Putamen (tissue), 1 donor: ENCODE results near the gene FCER1G.
"Not testable (repeated sequence)": the region's sequence is repeated elsewhere in the genome, so short reads cannot be mapped to it uniquely, and the experiment has no call there.

Source experiments
- DNase-seq: peaks from one replicate; pipeline ENCODE4 v3.0.0-alpha.2; 2016; ENCODE audit warnings: low spot score

The FCER1G gene

DNA sequence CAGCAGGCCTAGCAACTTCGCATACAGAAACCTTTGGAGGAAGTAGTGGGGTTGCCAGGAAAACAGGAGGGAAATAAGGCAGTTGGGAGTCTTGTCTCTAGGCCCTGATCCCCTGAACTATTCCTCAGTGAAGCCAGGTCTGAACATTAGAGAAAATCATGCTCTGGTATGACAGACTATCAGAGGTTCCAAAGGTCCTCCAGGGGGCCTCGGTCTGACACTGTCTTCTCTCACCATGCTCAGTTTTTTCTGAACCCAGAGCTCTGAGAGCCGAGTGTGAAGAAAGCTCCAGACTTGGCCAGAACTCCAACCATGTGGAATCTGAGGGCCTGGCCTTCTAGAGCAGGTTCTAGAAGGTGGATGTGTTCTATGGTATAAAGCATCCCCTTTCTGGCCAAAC lies 14.8 kb downstream of the FCER1G start:
- no peak for DNase-seq

DNA sequence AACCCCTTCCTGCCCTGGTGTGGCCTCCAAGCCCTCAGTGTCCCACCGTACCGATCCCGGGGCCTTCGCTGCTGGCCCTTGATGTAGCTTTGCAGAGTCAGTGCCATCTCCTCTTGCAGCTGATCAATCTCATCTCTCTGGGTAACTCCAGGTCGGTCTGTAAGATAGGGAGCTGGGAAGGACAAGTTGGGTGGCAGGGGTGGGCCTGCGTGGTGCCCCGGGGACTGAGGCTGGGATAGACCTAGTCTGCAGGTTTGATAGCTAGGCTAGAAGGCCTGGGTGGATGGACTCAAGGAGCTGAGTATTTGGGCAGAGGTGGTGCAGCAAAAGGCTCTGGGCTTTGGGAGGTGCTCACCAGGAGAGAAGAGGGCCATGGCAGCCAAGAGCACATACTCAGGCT lies 15.7 kb downstream of the FCER1G start:
- DNase-seq: no peak

DNA sequence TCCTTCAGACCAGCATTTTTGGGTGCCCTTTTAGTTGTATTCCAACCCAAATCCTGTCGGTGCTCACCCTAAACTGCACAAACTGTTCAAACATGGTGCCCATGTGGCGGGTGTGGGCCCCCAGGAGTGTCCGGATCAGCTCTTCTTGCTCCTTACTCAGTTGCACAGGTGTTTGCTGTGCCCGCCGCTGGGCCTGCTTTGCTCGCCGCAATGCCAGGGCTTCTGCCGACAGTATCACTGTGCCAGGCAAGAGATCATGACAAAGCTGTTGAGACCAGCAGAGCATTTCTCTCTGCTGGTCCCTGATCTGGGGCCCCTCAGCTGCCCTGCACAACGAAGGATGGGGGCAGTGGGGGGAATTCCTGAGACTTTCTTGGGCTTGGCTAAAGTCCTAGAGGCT lies 18.0 kb downstream of the FCER1G start:
- DNase-seq: no peak

DNA sequence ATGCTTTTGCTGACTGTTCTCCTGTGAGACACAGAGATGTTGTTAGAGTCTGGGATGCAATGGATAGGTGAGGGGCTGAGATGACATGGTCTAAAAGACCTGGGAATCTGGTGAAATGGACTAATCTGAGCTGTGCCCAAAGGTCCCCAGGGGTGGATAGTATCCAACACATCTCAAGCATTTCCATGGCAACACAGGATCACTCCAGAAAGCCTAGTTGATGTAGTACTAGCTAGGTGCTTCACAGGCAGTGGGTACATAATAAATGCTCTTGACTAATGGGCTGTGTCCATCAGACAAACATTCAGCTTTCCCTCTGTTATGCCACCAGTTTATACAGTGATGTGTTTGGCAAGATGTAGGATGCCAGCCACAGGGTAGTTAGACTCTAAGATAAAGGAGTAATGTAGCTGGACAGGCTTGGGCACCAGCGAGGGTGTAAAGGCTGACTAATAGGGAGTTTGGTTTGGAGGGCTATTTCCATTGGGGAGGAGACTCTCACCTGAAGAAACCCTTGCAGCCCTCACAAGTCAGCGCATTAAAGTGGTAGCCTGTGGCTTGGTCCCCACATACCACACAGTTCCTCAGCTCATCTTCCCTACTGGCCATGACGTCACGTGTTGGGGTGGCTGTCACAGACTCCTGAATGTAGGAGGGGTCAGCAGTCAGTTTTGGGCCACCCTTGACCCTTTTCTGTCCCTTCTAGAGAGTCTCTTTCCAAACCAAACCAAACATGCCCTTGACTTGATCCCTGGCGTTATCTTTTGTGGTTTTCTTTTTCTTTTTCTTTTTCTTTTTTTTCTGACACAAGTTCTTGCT lies 21.1 kb downstream of the FCER1G start:
- DNase-seq: no peak

DNA sequence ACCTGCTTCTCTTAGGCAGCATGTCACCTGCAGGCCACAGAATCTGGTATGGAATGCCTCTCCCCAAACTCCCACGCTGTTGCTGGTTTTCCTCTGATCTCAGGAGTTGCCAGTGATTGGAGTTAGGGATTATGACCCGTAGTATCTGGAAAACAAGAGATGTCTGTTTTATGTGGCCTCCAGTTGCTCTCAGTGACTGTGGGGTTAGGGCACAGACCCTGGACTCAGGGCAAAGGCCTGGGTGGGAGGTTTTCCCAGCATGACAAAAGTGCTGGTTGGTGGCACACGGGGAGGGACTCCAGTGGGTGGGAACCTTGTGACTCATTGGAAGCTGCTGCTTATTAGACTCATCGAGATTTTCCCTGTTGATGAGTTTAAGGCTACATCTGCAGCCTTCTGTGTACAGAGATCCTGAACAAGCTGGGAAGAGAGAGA lies 23.0 kb downstream of the FCER1G start, which contains the start of gene NR1I3:
TSS of gene NR1I3 (minus strand) at position 165 of the 435 bp plus-strand sequence. CDS start 1,638 bp downstream, outside the sequence.
- DNase-seq: no peak

DNA sequence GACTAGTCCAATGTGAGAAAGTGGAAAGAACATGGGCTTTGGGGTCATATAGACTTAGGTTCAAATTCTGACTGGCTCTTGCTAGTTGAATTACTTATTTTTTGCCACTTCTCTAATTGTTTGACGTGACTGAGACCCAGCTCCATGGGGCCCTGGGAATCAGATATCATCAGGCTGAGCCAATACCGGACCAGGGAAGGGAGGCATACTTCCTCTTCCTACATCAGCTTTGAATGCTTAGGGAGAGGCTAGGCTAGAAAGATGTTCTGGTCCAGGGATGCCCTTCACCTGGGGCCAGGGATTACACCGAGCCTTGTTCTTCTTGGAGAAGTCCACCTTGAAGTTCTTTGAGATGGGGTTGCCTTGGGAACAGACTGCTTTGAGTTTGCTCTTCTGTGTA lies 26.6 kb downstream of the FCER1G start:
- no peak for DNase-seq

DNA sequence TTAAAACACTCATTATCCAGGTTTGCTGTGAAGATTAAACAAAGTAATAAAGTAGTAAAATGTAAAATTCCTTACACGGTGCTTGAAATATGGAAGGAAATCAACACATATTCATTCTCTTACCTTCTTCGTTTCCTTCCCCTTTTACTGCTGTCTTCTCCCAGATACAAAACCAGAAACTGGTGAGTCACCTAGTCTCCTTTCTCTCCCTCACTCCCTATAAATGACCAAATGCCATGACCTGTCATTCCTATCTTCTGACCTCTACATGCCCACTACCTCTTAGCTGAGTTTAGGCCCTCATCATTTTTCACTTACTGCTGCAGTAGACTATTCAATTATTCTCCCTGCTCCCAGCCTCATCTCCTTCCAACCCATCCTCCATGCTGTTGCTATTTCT lies 27.2 kb downstream of the FCER1G start:
- no peak for DNase-seq

DNA sequence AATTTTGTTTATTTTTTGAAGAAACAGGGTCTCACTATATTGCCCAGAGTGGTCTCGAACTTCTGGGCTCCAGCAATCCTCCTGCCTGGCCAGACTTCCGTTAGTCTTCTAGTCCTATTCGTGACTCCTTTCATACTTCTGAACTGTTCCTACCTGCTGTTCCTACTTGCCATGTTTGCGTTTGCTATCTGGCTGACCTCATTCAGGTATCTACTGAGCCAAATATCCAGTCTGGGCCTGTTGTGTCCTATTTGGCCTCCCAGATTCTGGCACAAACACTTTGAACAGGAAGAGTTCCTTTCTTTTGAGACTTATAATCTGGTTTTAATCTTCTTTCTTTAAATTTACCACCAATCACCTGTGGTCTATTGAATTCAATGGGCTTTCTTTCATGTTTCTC lies 29.8 kb downstream of the FCER1G start:
- no peak for DNase-seq

DNA sequence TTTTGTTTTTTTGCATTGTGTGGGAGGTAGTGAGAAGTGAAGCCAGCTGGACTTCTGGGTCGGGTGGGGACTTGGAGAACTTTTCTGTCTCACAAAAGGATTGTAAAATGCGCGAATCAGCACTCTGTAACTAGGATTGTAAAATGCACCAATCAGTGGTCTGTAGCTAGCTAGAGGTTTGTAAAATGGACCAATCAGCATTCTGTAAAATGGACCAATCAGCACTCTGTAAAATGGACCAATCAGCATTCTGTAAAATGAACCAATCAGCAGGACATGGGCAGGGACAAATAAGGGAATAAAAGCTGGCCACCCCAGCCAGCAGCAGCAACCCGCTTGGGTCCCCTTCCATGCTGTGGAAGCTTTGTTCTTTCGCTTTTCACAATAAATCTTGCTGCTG lies 35.0 kb downstream of the FCER1G start:
- not testable (repeated sequence) for DNase-seq

DNA sequence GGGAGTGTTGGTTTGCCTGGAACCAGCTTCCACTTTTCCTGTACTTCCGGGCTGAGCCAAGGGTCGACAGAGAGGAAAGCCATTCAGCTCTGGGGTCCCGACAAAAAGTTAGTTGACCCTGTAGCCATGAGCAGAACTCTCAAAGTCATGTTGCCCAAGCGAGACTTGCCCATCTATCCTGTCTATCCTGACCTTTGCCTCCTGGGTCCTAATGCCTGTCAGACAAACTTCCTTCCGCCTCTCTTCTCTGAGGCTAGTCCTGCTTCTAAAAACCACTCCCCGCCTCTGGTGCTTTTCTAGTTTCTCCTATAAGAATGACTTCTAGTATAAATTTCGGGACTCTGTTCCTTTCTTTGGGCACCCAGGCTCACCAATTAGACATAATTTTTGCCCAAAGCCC lies 35.7 kb downstream of the FCER1G start:
- DNase-seq: no peak

DNA sequence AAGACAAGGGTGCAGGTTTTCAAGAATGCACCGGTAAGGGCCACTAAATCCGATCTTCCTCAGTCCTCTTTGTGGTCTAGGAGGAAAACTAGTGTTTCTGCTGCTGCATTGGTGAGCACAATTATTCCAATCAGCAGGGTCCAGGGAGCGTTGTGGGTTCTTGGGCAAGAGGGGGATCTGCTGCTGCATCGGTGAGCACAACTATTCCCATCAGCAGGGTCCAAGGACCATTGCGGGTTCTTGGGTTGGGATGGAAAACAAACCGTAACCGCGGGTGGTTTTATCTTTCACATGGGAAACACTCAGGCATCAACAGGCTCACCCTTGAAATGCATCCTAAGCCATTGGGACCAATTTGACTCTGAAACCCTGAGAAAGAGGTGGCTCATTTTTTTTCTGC lies 36.5 kb downstream of the FCER1G start:
- no peak for DNase-seq

DNA sequence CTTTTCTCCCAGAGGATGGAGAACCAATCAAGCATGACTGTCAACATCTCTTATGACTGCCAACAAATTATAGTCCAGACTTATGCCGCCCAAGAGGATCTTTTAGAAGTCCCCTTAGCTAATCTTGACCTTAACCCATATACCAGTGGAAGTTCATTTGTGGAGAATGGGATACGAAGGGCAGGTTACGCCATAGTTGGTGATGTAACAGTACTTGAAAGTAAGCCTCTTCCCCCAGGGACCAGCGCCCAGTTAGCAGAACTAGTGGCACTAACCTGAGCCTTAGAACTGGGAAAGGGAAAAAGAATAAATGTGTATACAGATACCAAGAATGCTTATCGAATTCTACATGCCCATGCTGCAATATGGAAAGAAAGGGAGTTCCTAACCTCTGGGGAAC lies 40.2 kb downstream of the FCER1G start:
- DNase-seq: not testable (repeated sequence)

DNA sequence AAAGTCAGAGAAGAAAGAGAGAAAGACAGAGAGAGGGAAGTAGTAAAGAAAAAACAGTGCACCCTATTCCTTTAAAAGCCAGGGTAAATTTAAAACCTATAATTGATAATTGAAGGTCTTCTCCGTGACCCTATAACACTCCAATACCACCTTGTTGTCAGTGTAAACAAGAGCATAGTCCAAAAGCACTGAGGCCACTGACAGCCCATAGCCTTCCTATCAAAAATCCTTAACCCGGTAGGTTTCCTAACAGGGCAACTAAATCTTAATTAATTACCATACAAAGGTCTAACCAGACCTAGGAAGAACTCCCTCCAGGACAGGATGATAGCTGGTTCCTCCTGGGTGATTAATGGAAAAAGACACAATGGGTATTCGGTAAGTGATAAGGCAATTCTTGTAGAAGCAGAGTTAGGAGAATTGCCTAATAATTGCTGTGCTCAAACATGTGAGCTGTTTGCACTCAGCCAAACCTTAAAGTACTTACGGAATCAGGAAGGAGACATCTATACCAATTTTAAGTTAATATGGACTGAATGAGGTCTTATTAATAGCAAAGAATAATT lies 40.9 kb downstream of the FCER1G start:
- DNase-seq: not testable (repeated sequence)

DNA sequence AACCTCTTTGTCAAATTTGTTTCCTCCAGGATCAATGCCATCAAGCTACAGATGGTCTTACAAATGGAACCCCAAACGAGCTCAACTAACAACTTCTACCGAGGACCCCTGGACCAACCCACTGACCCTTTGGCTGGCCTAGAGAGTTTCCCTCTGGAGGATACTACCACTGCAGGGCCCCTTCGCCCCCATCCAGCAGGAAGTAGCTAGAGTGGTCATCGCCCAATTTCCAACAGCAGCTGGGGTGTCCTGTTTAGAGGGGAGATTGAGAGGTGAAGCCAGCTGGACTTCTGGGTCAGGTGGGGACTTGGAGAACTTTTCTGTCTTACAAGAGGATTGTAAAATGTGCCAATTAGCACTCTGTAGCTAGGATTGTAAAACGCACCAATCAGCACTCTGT lies 42.0 kb downstream of the FCER1G start:
- DNase-seq: not testable (repeated sequence)

DNA sequence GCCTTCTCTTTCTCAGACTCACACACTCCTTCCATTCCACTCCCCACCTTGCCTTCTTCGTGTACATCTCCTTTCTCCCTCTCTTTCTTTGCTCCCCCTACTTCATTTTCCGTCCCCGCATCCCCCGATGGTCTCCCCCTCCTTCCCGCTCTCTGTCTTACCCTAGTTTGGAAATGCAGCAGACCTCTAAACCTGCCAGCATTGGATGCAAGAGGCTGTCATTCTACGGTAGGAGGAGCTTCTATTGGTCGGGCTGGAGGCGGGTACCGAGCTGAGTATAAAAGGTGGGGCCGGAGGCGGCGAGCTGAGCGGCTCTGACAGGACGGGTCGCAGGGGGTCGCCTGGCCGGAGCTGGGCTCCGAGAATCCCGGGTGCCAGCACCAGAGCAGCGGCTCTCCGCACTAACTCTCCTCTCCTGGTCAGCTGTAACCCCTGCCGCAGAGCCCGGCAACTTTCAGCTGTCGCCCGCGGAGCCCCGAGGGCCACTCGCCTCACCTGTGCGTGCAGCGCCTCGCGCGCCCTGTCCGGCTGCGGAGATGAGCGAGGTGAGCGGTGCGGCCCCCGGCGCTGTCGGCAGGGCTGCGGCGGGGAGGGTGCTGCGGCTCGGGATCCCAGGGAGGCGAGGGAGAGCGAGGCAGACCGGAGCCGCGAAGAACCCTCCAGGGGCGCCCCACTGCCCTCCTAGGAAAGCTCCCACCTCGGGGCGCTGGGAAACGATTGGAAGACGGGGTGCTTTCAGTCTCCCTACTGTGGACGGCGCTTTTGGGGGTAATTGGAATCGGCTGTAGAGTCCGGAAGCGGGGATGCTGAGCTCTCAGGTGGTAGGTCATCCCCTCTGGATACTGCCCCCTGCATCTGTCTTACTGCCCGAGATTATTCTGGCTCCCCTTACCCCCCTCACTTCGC lies 43.6 kb downstream of the FCER1G start, which contains the start of gene PCP4L1:
TSS of gene PCP4L1 (plus strand) at position 307 of the 906 bp plus-strand sequence. CDS start at position 537, 230 bp downstream.
- DNase-seq: peak; percentile 85

DNA sequence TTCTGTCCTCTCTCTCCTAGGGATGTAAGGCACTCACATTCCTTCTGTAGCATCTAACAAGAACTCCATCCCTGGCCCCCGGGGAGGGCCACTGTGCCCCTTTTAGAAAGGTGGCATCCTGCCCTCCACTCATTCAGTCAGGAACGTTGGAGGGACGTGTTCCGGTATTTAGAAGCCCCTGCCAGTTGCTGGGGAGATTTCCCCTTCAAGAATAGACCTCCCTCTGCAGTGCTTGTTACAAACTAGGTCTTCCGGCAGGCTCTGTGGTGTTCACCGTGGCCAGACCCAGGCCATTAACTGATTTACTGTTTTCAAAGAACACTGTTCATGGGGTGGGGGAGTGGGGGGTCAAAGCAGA lies 44.2 kb downstream of the FCER1G start:
- DNase-seq: no peak

DNA sequence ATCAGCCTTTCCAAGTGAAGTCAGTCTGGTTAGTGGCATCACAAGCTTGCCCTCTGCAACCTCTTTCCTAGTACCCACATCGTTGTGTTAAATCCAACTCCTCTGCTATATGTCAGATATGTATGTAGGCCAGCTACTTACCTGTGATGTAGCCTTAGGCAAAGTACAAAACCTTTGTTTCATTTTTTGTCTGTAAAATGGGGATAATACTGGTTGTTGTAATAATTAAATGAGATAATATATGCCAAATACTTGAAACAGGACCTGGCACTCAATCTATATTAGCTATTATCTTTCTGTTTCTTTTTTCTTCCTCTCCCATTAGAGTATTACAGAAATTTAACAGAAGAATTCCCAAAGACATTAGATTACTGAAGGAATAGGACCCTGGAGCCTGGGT lies 44.7 kb downstream of the FCER1G start:
- no peak for DNase-seq

DNA sequence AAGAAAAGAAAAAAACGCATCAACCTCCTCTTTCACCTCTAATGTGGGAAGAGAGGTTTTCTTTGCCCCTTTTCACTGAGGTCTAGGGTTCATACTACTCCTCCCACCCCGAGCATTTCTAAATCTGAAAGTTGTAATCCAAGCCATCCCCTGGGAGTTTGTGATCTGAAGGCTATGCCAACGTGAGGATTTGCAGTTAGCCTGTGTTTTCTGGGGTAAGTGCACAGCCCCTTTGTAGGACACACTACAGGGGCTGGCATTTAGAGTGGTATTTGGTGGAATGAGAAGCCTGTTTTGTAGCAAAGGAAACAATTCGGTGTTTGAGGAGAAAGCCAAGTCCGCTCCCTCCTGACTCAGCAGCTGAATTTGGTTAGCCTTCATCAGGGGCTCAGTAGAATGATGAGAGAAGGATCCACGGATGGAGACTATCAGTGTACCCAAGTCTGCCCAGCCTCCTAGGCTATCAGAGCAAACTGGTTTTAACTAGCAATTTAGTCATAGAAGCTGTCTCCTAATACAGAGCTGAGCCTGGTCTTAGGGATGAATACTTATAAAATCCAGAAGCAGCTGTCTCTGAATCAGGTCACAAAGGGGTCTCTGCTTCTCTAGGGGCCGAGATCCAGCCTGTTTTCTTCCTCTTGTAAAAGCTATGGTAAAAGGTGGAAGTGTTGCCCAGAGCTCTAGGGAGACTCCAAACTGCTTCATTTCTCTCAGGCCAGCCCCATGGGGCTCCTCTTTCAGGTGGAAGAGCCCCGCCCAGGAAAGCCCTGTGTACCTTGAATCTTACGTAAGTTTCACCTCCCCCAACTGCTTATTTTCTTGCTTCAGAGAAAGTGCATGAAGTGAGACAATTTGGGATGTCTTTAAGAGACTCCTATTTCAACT lies 45.5 kb downstream of the FCER1G start:
- no peak for DNase-seq

DNA sequence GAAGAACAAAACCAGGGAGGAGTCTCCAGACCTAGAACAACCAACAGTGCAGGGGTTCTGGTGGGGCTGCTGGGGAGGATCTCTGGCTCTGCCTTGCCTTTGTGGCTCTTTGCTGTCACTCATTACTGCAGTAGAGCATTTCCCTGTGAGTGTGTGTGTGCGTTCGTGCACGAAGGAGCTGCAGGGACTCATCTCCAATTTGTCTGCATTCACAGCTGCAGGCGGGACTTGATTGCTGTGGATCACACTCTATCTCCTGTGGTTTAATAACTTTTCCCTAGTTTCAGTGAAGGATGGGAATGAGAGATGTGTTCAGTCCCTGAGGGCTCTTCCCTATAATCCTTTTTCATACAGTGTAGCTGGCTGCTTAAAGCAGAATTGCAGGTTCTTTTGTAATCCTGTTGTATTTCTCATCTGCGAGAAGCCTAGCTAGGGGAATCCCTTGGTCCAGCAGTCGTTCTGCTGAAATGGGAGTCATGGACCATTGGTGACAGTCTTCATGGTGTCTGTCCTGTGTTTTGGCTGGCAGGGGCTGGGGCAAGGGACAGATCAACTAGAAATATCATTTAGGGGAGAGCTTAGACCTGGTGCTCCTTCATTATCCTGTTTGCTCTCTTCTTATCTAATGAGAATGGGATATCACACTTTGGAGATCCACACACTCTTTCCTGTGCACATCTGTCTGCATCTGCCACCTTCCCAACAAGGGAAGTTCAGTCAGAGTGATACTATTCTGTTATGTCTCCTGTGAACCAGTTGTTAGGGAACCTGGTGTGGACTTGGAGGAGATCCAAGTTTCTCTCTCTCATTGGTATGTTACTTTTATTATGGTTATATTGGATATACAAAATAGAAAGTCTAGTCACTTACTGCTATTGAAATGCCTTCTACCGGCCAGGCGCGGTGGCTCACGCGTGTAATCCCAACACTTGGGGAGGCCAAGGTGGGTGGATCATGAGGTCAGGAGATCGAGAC lies 46.5 kb downstream of the FCER1G start:
- peak; percentile 59 for DNase-seq

DNA sequence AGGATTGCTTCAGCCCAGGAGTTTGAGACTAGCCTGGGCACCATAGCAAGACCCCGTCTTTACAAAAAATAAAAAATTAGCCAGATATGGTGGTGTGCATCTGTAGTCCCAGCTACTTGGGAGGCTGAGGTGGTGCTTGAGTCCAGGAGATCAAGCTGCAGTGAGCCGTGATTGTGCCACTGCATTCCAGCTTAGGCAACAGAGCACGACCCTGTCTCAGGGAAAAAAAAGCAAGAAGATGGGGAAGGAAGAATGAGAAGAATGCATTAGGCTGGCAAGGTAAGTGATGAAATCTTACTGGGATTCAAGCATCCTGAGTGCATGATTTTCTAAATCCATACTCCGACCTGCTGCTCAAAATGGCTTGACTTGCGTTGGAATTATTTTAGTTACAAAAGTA lies 50.2 kb downstream of the FCER1G start:
- no peak for DNase-seq
